ENCODE measurements around the gene PEX14. TPM values are rescaled to one million over a fixed set of nuclear protein-coding genes. Genes with fewer than 3 reads are reported as not detected.

The PEX14 gene
- total RNA-seq, 4 donors from 2014 or later, result 16.3 to 29.7 (median 26.2) TPM

DNA sequence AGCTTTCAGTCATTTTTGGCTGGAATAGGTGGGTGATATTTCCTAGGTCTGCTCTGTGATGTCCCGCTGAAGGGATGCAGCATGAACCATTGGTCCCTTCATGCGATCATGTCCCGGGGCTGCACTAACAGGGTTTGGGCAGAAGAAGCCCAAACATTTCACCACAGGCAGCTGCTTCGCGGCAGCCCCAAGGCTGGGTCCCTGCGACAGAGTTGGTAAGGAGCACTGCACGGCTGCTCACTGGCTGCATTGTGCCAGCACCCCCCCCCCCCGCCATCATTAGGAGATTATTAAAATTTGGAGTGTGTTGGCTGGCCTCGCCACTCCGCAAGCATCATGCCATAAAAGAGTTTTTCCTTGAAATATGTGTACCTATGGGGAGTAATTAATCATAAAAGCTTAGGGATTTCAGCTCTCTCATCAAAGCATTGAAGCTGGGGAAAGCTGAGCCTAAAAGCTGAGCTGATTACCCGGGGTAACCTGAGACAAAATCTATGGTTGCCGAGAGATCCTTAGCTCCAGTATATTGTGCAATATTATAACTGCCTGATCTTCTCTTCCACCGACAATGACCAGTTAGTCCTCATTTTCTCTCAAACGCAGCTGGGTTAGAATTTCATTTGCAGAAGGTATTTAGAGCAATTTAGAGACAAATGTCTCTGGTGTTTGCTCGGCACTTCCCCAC is 62.5 kb downstream of the PEX14 start:
- Histone ChIP-seq H3K9me3 (no peaks in the 10 kb centered on the region), H3K4me1 (no peaks in the 10 kb centered on the region), H3K27me3 (no peaks in the 10 kb centered on the region), H3K27ac (no peak overlapping the region), H3K4me3 (no peak overlapping the region), H3K36me3 (peaks cover 0 to 15% (median 0%) of the 10 kb centered on the region in 3 donors)
- TF ChIP-seq CTCF (IDR thresholded peaks at IDR 0.05) (no peak), POLR2A (IDR thresholded peaks at IDR 0.05) (no peak)
- DNase-seq, result no peak

GRCh38 chr1:10538646-10539355 is 64.1 kb downstream of the PEX14 start:
- no peaks in the 10 kb centered on the region for H3K27me3 ChIP-seq
- H3K4me3 ChIP-seq, result no peak overlapping the region
- no peak for DNase-seq
- H3K9me3 ChIP-seq, result no peaks in the 10 kb centered on the region
- TF ChIP-seq POLR2A (IDR thresholded peaks at IDR 0.05), result no peak
- no peak for TF ChIP-seq CTCF (IDR thresholded peaks at IDR 0.05)
- peaks cover 0 to 15% (median 0%) of the 10 kb centered on the region in 3 donors for H3K36me3 ChIP-seq
- H3K4me1 ChIP-seq, result no peaks in the 10 kb centered on the region
- H3K27ac ChIP-seq, result peak overlapping the region in 1 of 4 donors; percentile 62

- no peaks in the 10 kb centered on the region for H3K9me3 ChIP-seq
- peaks cover 0 to 15% (median 0%) of the 10 kb centered on the region in 3 donors for H3K36me3 ChIP-seq
- H3K27ac ChIP-seq, result peak overlapping the region in 2 of 4 donors; percentile 21 to 62
- H3K4me3 ChIP-seq, result no peak overlapping the region
- no peak for DNase-seq
- H3K27me3 ChIP-seq, result no peaks in the 10 kb centered on the region
- TF ChIP-seq CTCF (IDR thresholded peaks at IDR 0.05), result no peak
- no peak for TF ChIP-seq POLR2A (IDR thresholded peaks at IDR 0.05)
- no peaks in the 10 kb centered on the region for H3K4me1 ChIP-seq
These were observed 64.8 kb downstream of the PEX14 start for GRCh38 chr1:10539411-10540043.

DNA sequence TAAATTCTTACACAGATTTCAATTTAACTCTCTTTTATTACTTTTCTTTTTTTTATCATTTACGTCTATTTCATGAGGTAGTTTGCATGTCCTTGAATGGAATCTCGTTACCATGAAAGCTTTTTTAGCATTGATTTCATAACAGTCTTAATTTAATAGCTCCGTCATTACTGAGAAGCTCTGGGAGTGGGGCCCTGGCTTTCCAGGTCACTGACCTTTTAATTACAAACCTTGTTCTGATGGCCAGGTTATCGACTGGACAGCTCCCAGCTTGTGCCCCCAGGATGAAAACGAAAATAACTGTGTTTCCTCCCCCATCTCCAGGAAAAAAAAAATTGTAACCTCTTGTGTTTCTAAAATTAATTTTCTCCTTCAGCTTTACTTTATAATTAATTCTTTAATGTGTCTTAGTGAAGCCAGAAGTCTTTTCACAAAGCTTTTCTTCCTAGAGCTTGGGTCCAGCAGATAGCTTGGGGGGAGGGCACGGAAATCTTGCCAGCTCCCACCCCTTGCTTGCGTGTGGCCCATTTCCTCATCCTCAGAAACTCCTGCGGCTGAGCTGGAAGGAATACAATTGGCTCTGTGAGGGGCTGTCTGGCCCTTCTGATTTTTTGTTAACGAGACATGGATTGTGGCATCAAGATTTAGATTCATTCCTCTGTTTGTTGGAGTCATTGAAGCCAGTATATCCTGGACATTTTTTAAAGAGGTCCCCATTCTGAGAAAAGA is 65.7 kb downstream of the PEX14 start:
- TF ChIP-seq CTCF (IDR thresholded peaks at IDR 0.05) (no peak), POLR2A (IDR thresholded peaks at IDR 0.05) (no peak)
- Histone ChIP-seq H3K4me1 (no peaks in the 10 kb centered on the region), H3K4me3 (no peak overlapping the region), H3K27me3 (no peaks in the 10 kb centered on the region), H3K27ac (peak overlapping the region in 1 of 4 donors; percentile 62), H3K9me3 (no peaks in the 10 kb centered on the region), H3K36me3 (peaks cover 0 to 15% (median 0%) of the 10 kb centered on the region in 3 donors)
- no peak for DNase-seq

DNA sequence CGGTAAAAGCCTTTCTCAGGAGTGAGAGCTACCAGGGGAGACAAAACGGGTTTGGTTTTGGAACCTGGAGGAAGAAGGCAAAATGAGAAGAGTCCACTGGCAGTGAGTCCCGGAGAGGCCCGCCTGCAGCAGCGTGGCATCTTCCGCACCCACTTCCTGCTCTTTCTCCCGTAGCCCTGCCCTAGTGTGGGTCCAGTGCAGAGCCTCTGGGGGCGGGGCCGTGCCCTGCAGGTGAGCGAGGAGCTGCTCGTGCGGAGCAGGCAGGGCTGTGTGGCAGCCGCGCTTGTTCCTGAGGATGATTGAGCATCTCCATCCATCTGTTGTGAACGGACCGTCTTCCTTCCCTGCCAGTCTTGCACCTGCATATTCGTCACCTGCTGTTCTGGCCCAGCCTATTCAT is 66.5 kb downstream of the PEX14 start:
- Histone ChIP-seq H3K4me3 (no peak overlapping the region), H3K4me1 (no peaks in the 10 kb centered on the region), H3K27ac (peak overlapping the region in 2 of 4 donors; percentile 8 to 62), H3K9me3 (no peaks in the 10 kb centered on the region), H3K27me3 (no peaks in the 10 kb centered on the region), H3K36me3 (peaks cover 0 to 12% (median 0%) of the 10 kb centered on the region in 3 donors)
- no peak for TF ChIP-seq POLR2A (IDR thresholded peaks at IDR 0.05)
- no peak for DNase-seq
